ENCODE measurements around the gene PTPRD. TPM values are rescaled to one million over a fixed set of nuclear protein-coding genes. Genes with fewer than 3 reads are reported as not detected.

The PTPRD gene
- total RNA-seq, 2 experiments from 2014 or later, result not detected

DNA sequence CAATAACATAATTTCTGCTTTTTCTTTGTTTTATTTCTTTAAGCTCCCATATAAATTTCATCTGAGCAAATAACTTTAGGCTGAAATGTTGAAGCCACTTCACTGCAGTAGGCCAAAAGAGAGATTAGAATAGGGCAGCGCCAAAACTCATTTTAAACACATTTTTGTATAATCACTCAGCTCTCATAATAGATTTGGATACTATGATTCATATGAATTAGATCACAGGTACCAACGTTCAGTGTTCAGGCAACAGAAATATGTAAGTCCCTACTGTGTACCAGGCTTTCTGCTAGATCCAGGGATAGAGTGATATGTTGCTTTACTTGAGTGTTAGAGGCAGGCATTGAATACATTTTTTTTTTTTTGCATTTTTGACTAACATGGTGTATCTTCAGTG, 370.5 kb downstream of the PTPRD start:
- POLR2A ChIA-PET, result no interaction called here
- Mint-ChIP-seq H3K4me3 (no peak overlapping the region), H3K9me3 (peaks cover 5% of the 10 kb centered on the region), H3K27ac (no peak overlapping the region), H3K27me3 (no peaks in the 10 kb centered on the region), H3K36me3 (ENCODE audit: low read depth) (no peaks in the 10 kb centered on the region), H3K4me1 (no peaks in the 10 kb centered on the region)
- CTCF ChIA-PET, result no interaction called here
- no peak for DNase-seq

DNA sequence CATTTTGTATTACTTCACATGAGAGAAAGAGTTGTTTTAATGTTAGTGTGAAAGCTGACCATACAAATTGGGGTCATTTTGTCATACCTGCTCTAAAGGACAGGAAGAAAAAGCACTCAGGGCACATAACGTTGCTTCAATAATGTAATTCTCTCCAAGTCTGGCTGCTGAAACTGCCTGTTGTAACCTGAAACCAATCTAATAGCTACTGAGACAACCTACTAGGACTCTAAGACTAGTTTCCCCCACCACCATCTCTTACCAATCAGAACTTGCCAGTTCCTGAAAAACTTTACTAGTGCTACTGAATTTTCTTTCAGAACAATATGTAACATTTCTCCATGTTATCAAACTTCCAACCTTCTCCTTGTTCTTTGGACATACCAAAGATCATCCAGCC, 374.7 kb downstream of the PTPRD start:
- no peak for DNase-seq

DNA sequence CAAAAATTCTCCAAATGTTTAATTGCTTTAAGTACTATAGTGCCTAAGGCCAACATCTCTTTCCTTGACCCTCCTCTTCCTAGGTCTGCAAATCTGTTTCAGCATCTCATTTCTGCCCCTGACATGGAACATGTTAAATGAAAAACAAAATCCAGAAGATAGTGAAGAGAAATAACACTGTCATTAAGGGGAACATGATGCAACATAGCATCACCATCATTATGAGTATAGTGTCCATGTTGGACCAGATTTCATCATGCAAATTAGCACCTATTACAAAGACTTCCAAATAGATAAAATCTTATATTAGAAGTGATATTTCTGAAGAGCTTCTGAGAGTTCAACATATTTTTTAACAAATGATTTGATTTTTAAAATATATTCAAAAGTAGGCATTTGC, 375.2 kb downstream of the PTPRD start:
- no peak overlapping the region for H3K4me3 Mint-ChIP-seq
- H3K9me3 Mint-ChIP-seq, result peaks cover 4% of the 10 kb centered on the region
- H3K4me1 Mint-ChIP-seq, result no peaks in the 10 kb centered on the region
- ChIA-PET POLR2A (no interaction called here), CTCF (no interaction called here)
- no peaks in the 10 kb centered on the region for H3K36me3 Mint-ChIP-seq (ENCODE audit: low read depth)
- no peak for DNase-seq
- H3K27me3 Mint-ChIP-seq, result no peaks in the 10 kb centered on the region
- H3K27ac Mint-ChIP-seq, result no peak overlapping the region

More for the DNA sequence above, 374.7 kb downstream of the PTPRD start:
- no peaks in the 10 kb centered on the region for H3K36me3 Mint-ChIP-seq (ENCODE audit: low read depth)
- CTCF ChIA-PET, result no interaction called here
- POLR2A ChIA-PET, result no interaction called here
- H3K27ac Mint-ChIP-seq, result no peak overlapping the region
- no peaks in the 10 kb centered on the region for H3K27me3 Mint-ChIP-seq
- H3K4me3 Mint-ChIP-seq, result no peak overlapping the region
- H3K4me1 Mint-ChIP-seq, result no peaks in the 10 kb centered on the region
- peaks cover 4% of the 10 kb centered on the region for H3K9me3 Mint-ChIP-seq

DNA sequence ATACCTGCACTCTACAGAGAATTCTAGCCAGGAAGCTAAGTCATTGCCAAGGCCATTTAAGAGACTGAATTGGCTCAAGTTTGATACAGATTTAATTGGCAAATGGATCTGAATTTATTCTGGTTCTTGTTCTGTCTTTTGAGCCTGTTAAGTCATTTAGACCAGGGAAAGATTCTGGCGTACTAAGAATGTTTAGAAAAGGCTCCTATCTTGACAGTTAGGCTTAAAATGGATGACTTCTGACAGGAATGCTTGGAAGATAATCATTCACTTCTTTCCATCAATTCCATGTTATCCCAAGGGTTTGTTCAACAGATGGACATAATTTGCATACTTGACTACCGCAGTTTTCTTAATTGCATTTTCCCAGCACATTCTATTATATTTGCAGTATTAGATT, 376.6 kb downstream of the PTPRD start:
- DNase-seq, result no peak
- POLR2A ChIA-PET, result no interaction called here
- Mint-ChIP-seq H3K27me3 (no peaks in the 10 kb centered on the region), H3K36me3 (ENCODE audit: low read depth) (no peaks in the 10 kb centered on the region), H3K4me3 (no peak overlapping the region), H3K27ac (no peak overlapping the region), H3K4me1 (no peaks in the 10 kb centered on the region), H3K9me3 (peaks cover 4% of the 10 kb centered on the region)
- CTCF ChIA-PET, result no interaction called here

DNA sequence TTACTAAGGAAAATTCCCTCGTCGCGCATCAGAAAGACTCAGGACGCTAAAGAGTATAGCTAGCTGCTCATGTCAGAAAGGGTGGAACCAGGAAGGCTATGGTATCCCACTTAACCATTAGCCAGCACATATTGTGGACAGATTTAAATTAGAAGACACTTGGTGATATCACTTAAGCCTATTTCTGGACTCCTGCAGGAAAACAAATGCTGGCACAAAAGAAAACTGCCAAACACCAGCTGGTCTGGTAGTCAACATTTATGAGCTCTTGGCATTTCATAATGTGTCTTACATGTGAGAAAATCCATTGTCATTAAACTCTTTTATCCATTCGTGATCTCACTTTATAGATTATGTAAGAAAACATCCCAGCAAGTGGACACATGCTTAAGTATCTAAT, 377.4 kb downstream of the PTPRD start:
- Mint-ChIP-seq H3K9me3 (peaks cover 7% of the 10 kb centered on the region), H3K27me3 (no peaks in the 10 kb centered on the region), H3K27ac (no peak overlapping the region), H3K4me1 (no peaks in the 10 kb centered on the region), H3K36me3 (ENCODE audit: low read depth) (no peaks in the 10 kb centered on the region), H3K4me3 (no peak overlapping the region)
- ChIA-PET CTCF (no interaction called here), POLR2A (no interaction called here)
- DNase-seq, result no peak

DNA sequence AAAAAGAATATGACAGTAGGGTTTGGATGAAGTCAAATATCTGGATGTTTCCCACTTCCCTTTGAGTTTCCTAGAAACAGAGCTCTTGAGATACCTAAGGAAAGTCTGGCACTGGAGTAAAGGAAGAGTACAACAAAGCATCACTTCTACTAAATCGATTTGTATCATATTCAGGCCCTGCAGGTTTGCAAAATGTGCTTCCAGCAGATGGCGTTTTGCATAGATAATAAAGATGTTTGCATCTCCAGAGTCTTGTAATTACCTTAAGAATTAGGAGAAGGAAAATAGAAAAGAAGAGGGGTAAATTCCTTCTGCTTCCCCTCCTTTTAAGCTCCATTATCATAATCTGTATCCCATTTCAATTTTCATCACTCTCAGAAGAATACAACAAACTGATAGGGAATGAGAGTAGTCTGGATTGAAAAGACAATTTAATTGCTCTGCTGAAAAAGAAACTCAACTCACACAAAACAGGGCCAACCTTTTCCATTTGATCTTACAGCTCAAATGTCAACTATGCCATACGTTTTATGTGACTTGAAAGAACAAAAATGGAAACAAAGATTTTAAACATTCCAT, 380.4 kb downstream of the PTPRD start:
- Mint-ChIP-seq H3K4me3 (no peak overlapping the region), H3K27me3 (no peaks in the 10 kb centered on the region), H3K27ac (no peak overlapping the region), H3K36me3 (ENCODE audit: low read depth) (no peaks in the 10 kb centered on the region), H3K4me1 (no peaks in the 10 kb centered on the region), H3K9me3 (peaks cover 9% of the 10 kb centered on the region)
- CTCF ChIA-PET, result no interaction called here
- POLR2A ChIA-PET, result no interaction called here
- DNase-seq, result no peak

DNA sequence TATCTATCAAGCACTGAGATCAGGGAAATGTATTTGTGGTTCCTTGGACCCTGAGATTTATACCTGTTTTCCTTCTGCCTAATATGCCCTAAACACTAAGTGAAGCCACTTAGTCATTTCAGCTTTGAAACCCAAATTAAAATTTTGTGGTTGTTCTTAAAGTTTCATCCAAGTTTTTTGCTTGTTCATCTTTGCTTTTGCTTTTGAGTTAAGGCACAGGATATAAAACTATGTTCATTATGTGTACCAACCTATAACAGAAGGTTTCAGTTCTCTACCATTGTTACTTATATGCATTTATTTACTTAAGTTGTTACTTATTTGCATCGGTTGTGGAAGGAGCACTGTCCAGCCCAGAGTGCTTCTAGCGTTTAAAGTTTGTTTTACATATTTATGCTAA, 382.3 kb downstream of the PTPRD start:
- H3K27me3 Mint-ChIP-seq, result no peaks in the 10 kb centered on the region
- no peak overlapping the region for H3K27ac Mint-ChIP-seq
- no peak for DNase-seq
- ChIA-PET CTCF (no interaction called here), POLR2A (no interaction called here)
- H3K36me3 Mint-ChIP-seq (ENCODE audit: low read depth), result no peaks in the 10 kb centered on the region
- no peak overlapping the region for H3K4me3 Mint-ChIP-seq
- H3K4me1 Mint-ChIP-seq, result no peaks in the 10 kb centered on the region
- H3K9me3 Mint-ChIP-seq, result peaks cover 8% of the 10 kb centered on the region

DNA sequence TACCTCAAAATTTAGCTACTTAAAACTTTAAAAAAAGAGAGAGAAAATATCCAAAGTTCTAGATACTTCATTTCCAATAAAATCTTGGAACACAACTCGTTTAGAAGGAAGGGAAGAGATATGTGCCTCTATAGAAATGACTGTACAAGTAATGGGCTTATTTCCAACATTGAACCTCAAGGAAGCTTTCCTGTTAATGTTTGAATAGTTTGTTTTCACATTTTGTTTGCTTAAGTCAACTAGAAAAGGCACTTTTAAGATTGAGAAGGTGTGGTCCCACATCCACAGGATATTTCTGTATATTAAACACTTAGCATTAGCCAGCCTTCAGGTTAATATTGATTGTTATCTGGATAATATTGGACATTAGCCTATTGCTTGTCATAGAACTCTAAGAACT, 384.7 kb downstream of the PTPRD start:
- Mint-ChIP-seq H3K4me3 (no peak overlapping the region), H3K9me3 (peaks cover 8% of the 10 kb centered on the region)
- POLR2A ChIA-PET, result no interaction called here

DNA sequence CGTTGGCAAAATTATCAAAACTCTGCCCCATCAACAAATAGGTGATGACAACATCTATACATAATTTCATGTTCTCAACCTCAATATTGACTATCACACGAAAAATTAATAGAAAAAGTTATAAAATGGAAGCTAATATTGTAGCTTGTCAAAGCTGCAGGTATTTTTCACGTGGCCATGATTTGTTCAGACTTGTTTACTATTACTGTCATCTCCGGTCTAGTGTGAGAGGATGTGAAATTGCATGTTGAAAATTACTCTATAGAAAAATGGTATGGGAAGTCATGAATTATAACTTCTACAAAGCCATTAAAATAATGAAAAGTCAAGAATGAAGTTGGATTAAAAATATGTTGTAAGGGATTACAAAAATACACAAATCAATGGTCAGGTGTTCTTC, 385.8 kb downstream of the PTPRD start:
- H3K27ac Mint-ChIP-seq, result no peak overlapping the region
- DNase-seq, result no peak
- H3K4me1 Mint-ChIP-seq, result no peaks in the 10 kb centered on the region
- CTCF ChIA-PET, result no interaction called here
- H3K27me3 Mint-ChIP-seq, result no peaks in the 10 kb centered on the region
- H3K4me3 Mint-ChIP-seq, result no peak overlapping the region
- no peaks in the 10 kb centered on the region for H3K36me3 Mint-ChIP-seq (ENCODE audit: low read depth)
- POLR2A ChIA-PET, result no interaction called here
- peaks cover 8% of the 10 kb centered on the region for H3K9me3 Mint-ChIP-seq

More for the DNA sequence above, 384.7 kb downstream of the PTPRD start:
- Mint-ChIP-seq H3K27me3 (no peaks in the 10 kb centered on the region), H3K36me3 (ENCODE audit: low read depth) (no peaks in the 10 kb centered on the region), H3K27ac (no peak overlapping the region), H3K4me1 (no peaks in the 10 kb centered on the region)
- CTCF ChIA-PET, result no interaction called here
- DNase-seq, result no peak

GRCh38 chr9:10212702-10213101, 400.1 kb downstream of the PTPRD start:
- DNase-seq, result no peak
- Mint-ChIP-seq H3K36me3 (ENCODE audit: low read depth) (no peaks in the 10 kb centered on the region), H3K4me3 (no peak overlapping the region), H3K27ac (no peak overlapping the region), H3K4me1 (no peaks in the 10 kb centered on the region), H3K9me3 (no peaks in the 10 kb centered on the region), H3K27me3 (no peaks in the 10 kb centered on the region)
- ChIA-PET POLR2A (no interaction called here), CTCF (no interaction called here)

- no peak overlapping the region for H3K4me3 Mint-ChIP-seq
- no peak overlapping the region for H3K27ac Mint-ChIP-seq
- ChIA-PET CTCF (no interaction called here), POLR2A (no interaction called here)
- H3K9me3 Mint-ChIP-seq, result no peaks in the 10 kb centered on the region
- H3K4me1 Mint-ChIP-seq, result no peaks in the 10 kb centered on the region
- H3K36me3 Mint-ChIP-seq (ENCODE audit: low read depth), result no peaks in the 10 kb centered on the region
- H3K27me3 Mint-ChIP-seq, result no peaks in the 10 kb centered on the region
- DNase-seq, result no peak
These were observed 404.1 kb downstream of the PTPRD start for GRCh38 chr9:10208691-10209069.

DNA sequence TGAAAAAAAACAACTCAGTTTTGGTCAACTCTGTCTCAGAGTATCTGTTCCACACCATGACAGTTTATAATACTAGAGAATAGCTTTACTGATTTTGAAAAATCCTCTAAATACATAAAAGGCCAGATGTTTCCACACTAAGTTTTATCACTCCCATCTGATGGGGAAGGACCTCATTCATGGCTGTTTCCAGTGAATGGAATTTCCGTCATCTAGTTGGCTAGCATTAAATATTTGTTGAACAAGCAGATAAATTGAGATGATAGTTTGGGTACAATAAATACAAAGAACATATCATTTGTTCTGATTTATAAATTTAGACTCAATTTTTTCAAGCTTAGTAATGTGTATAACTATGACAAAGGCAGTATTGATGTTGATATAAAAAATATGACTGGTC, 408.5 kb downstream of the PTPRD start:
- Mint-ChIP-seq H3K9me3 (no peaks in the 10 kb centered on the region), H3K27ac (no peak overlapping the region), H3K27me3 (no peaks in the 10 kb centered on the region), H3K4me1 (no peaks in the 10 kb centered on the region), H3K36me3 (ENCODE audit: low read depth) (no peaks in the 10 kb centered on the region), H3K4me3 (no peak overlapping the region)
- ChIA-PET CTCF (no interaction called here), POLR2A (no interaction called here)
- no peak for DNase-seq

DNA sequence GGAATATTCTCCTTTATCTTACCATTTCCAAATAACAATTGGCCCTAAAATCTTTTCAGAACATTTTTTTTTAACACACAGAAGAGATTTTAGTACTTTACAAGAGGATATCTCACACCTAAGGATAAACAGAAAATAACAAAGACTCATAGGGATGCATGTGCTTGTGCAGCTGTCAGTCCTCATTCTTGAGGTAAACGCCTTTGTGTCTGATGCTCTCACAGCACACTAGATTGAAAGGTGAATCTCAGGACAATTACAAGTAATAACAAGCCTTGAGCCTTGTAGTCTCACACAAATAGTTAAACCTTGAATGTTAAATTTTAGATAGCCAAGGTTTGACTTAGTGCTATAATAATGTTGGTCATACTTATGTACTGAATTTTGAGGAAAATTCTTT, 439.2 kb downstream of the PTPRD start:
- H3K36me3 Mint-ChIP-seq (ENCODE audit: low read depth), result no peaks in the 10 kb centered on the region
- H3K9me3 Mint-ChIP-seq, result peaks cover 5% of the 10 kb centered on the region
- DNase-seq, result no peak
- H3K4me1 Mint-ChIP-seq, result no peaks in the 10 kb centered on the region
- ChIA-PET POLR2A (no interaction called here), CTCF (no interaction called here)
- no peaks in the 10 kb centered on the region for H3K27me3 Mint-ChIP-seq
- no peak overlapping the region for H3K4me3 Mint-ChIP-seq
- H3K27ac Mint-ChIP-seq, result no peak overlapping the region

- ChIA-PET CTCF (no interaction called here), POLR2A (no interaction called here)
- Mint-ChIP-seq H3K36me3 (ENCODE audit: low read depth) (no peaks in the 10 kb centered on the region), H3K4me1 (no peaks in the 10 kb centered on the region), H3K9me3 (peaks cover 5% of the 10 kb centered on the region), H3K27ac (no peak overlapping the region), H3K27me3 (no peaks in the 10 kb centered on the region), H3K4me3 (no peak overlapping the region)
- DNase-seq, result no peak
These were observed 440.3 kb downstream of the PTPRD start for GRCh38 chr9:10172476-10172875.

GRCh38 chr9:10168241-10168640, 444.6 kb downstream of the PTPRD start:
- H3K27me3 Mint-ChIP-seq, result no peaks in the 10 kb centered on the region
- CTCF ChIA-PET, result no interaction called here
- H3K36me3 Mint-ChIP-seq (ENCODE audit: low read depth), result no peaks in the 10 kb centered on the region
- no peak for DNase-seq
- POLR2A ChIA-PET, result no interaction called here
- peaks cover 5% of the 10 kb centered on the region for H3K9me3 Mint-ChIP-seq
- H3K4me1 Mint-ChIP-seq, result no peaks in the 10 kb centered on the region
- no peak overlapping the region for H3K27ac Mint-ChIP-seq
- H3K4me3 Mint-ChIP-seq, result no peak overlapping the region

Data from activated CD4-positive, alpha-beta memory T cell treated with anti-CD3 and anti-CD28 coated beads, Interleukin-2, amount 10 ng/mL, durations not matched to agents 7 days and 5 days (primary cell).